ENCODE measurements around the gene MIS18BP1.

GRCh38 chr14:45212231-45212630, 40.8 kb downstream of the MIS18BP1 start:
- TF ChIP-seq CTCF (IDR thresholded peaks at IDR 0.05) (no peak), POLR2A (IDR thresholded peaks at IDR 0.05) (no peak)
